Activated CD8-positive, alpha-beta T cell treated with anti-CD3 and anti-CD28 coated beads for 36 hours (primary cell): ENCODE measurements around the gene CTNNA2. TPM values are rescaled to one million over a fixed set of nuclear protein-coding genes. Genes with fewer than 3 reads are reported as not detected.

Experiments used
- ATAC-seq: fragments of 200-7000 bp; cut with Tn5 transposase; one replicate; pipeline ENCODE4 v1.10.0; 2021; ENCODE audit warnings: mild to moderate bottlenecking, moderate library complexity
- CTCF ChIA-PET: fragments of 350-600 bp; sonication (Branson Sonifier 250); formaldehyde crosslinking; loops from one replicate; lab custom pipeline; 2021; ENCODE audit warnings: antibody characterized with exemption; lab: Charles Lee
- POLR2A ChIA-PET: fragments of 350-600 bp; sonication (Branson Sonifier 250); formaldehyde crosslinking; loops from one replicate; lab custom pipeline; 2021; ENCODE audit warnings: antibody characterized with exemption; lab: Charles Lee
- DNase-seq: peaks from one replicate; pipeline ENCODE4 v3.0.0-alpha.2; 2020
- H3K27ac Mint-ChIP-seq: one replicate; pipeline ENCODE4 v1.8.0; 2021; ENCODE audit warnings: mild to moderate bottlenecking, mixed read lengths
- H3K27me3 Mint-ChIP-seq: one replicate; pipeline ENCODE4 v1.8.0; 2021; ENCODE audit warnings: mixed read lengths
- H3K36me3 Mint-ChIP-seq: one replicate; pipeline ENCODE4 v1.8.0; 2021; ENCODE audit warnings: low read depth, mixed read lengths
- H3K4me1 Mint-ChIP-seq: one replicate; pipeline ENCODE4 v1.8.0; 2021; ENCODE audit warnings: low read depth, mixed read lengths
- H3K4me3 Mint-ChIP-seq: one replicate; pipeline ENCODE4 v1.8.0; 2021; ENCODE audit warnings: mild to moderate bottlenecking, moderate library complexity, mixed read lengths
- H3K9me3 Mint-ChIP-seq: one replicate; pipeline ENCODE4 v1.8.0; 2021; ENCODE audit warnings: mixed read lengths
- CTCF ChIP-seq: fragments of 200-600 bp; IDR thresholded peaks from one replicate; pipeline ENCODE4 v1.8.0; 2022; ENCODE audit warnings: antibody characterized with exemption, mild to moderate bottlenecking
- intact Hi-C: fragments of 100-400 bp; cut with micrococcal nuclease; formaldehyde crosslinking; loops from one replicate; pipeline ENCODE4 v1.10.0; 2022
- total RNA-seq, 2 experiments: library from RNA; stranded (reverse); gene quantifications; one replicate each; pipeline ENCODE4 v1.2.3, GENCODE V29; 2021

The CTNNA2 gene
- total RNA-seq, 2 experiments from 2014 or later: not detected

- no peaks in the 10 kb centered on the region for H3K27me3 Mint-ChIP-seq
- no peak overlapping the region for H3K4me3 Mint-ChIP-seq
- H3K36me3 Mint-ChIP-seq: no peaks in the 10 kb centered on the region
- ATAC-seq (no peak), DNase-seq (no peak)
- H3K27ac Mint-ChIP-seq: no peak overlapping the region
- CTCF ChIA-PET: no interaction called here
- intact Hi-C loops: no loop called here
- no peaks in the 10 kb centered on the region for H3K4me1 Mint-ChIP-seq
- no peak for TF ChIP-seq CTCF
- H3K9me3 Mint-ChIP-seq: peaks cover 8% of the 10 kb centered on the region
- POLR2A ChIA-PET: no interaction called here
These were observed 619.4 kb downstream of the CTNNA2 start for GRCh38 chr2:80132281-80132680.

GRCh38 chr2:80135001-80135400 lies 622.1 kb downstream of the CTNNA2 start:
- Mint-ChIP-seq H3K27me3 (no peaks in the 10 kb centered on the region), H3K4me3 (no peak overlapping the region), H3K36me3 (no peaks in the 10 kb centered on the region), H3K27ac (no peak overlapping the region), H3K9me3 (peaks cover 8% of the 10 kb centered on the region), H3K4me1 (no peaks in the 10 kb centered on the region)
- ChIA-PET POLR2A (no interaction called here), CTCF (no interaction called here)
- no peak for DNase-seq
- intact Hi-C loops: no loop called here
- no peak for ATAC-seq
- TF ChIP-seq CTCF: no peak

- Mint-ChIP-seq H3K4me3 (no peak overlapping the region), H3K36me3 (no peaks in the 10 kb centered on the region), H3K4me1 (no peaks in the 10 kb centered on the region), H3K9me3 (peaks cover 8% of the 10 kb centered on the region), H3K27me3 (no peaks in the 10 kb centered on the region), H3K27ac (no peak overlapping the region)
- DNase-seq (no peak), ATAC-seq (no peak)
- CTCF ChIA-PET: no interaction called here
- POLR2A ChIA-PET: no interaction called here
- no peak for TF ChIP-seq CTCF
- intact Hi-C loops: no loop called here
These were observed 623.5 kb downstream of the CTNNA2 start for GRCh38 chr2:80136338-80136737.

- DNase-seq (no peak), ATAC-seq (no peak)
- ChIA-PET POLR2A (no interaction called here), CTCF (no interaction called here)
- Mint-ChIP-seq H3K36me3 (no peaks in the 10 kb centered on the region), H3K9me3 (peaks cover 4% of the 10 kb centered on the region), H3K4me1 (no peaks in the 10 kb centered on the region), H3K27ac (no peak overlapping the region), H3K4me3 (no peak overlapping the region), H3K27me3 (no peaks in the 10 kb centered on the region)
- TF ChIP-seq CTCF: no peak
- intact Hi-C loops: no loop called here
These were observed 626.1 kb downstream of the CTNNA2 start for GRCh38 chr2:80139001-80139400.

- no peak for ATAC-seq
- H3K36me3 Mint-ChIP-seq: no peaks in the 10 kb centered on the region
These were observed 628.3 kb downstream of the CTNNA2 start for GRCh38 chr2:80141007-80141726.

More at GRCh38 chr2:80141007-80141726, 628.3 kb downstream of the CTNNA2 start:
- H3K27me3 Mint-ChIP-seq: no peaks in the 10 kb centered on the region
- ChIA-PET POLR2A (no interaction called here), CTCF (no interaction called here)
- no peak overlapping the region for H3K4me3 Mint-ChIP-seq
- peaks cover 4% of the 10 kb centered on the region for H3K9me3 Mint-ChIP-seq
- H3K27ac Mint-ChIP-seq: no peak overlapping the region
- TF ChIP-seq CTCF: no peak
- DNase-seq: no peak
- H3K4me1 Mint-ChIP-seq: no peaks in the 10 kb centered on the region
- intact Hi-C loops: no loop called here
